Heart left ventricle (tissue), 16 donors: ENCODE results near the gene RGS6. TPM values are rescaled to one million over a fixed set of nuclear protein-coding genes. Genes with fewer than 3 reads are reported as not detected.

ENCODE experiments used
- ATAC-seq, 4 donors: fragments of 200-7000 bp; cut with Tn5 transposase; one replicate each; pipeline ENCODE4 v1.9.1; 2020 to 2022; ENCODE audit warnings: moderate library complexity in 4 of 4, mild to moderate bottlenecking in 3 of 4, moderate number of reproducible peaks in 1 of 4
- DNase-seq, 5 donors: peaks; one replicate each; pipeline ENCODE4 v3.0.0-alpha.2; 2020
- H3K27ac ChIP-seq, 12 donors: fragments of 200-600 bp; sonication (generic) in 4 of 12; one replicate each; pipeline versions ENCODE4 v1.5.0 to v1.8.0; 2016 to 2022; ENCODE audit warnings: mild to moderate bottlenecking in 2 of 12
- H3K27me3 ChIP-seq, 9 donors: fragments of 200-600 bp; sonication (generic) in 2 of 9; one replicate each; pipeline versions ENCODE4 v1.5.1 to v1.8.0; 2016 to 2022; ENCODE audit warnings: mild to moderate bottlenecking in 3 of 9
- H3K36me3 ChIP-seq, 9 donors: fragments of 200-600 bp; sonication (generic) in 2 of 9; one replicate each; pipeline versions ENCODE4 v1.5.0 to v1.8.0; 2018 to 2022; ENCODE audit warnings: mild to moderate bottlenecking in 2 of 9
- H3K4me1 ChIP-seq, 12 donors: fragments of 200-600 bp; sonication (generic) in 4 of 12; one replicate each; pipeline versions ENCODE4 v1.5.0 to v1.8.0; 2016 to 2022; ENCODE audit warnings: mild to moderate bottlenecking in 3 of 12
- H3K4me3 ChIP-seq, 12 donors: fragments of 200-600 bp; sonication (generic) in 4 of 12; one replicate each; pipeline versions ENCODE4 v1.5.0 to v1.8.0; 2017 to 2022; ENCODE audit warnings: mild to moderate bottlenecking in 9 of 12, moderate library complexity in 4 of 12
- H3K9me3 ChIP-seq, 12 donors: fragments of 200-600 bp; sonication (generic) in 4 of 12; one replicate each; pipeline versions ENCODE4 v1.5.0 to v1.8.0; 2016 to 2022; ENCODE audit warnings: mild to moderate bottlenecking in 1 of 12
- POLR2A ChIP-seq, 2 donors: fragments of 450-650 bp; IDR thresholded peaks; one replicate each; pipeline ENCODE4 v1.6.1; 2017; ENCODE audit warnings: antibody characterized with exemption in 2 of 2, mild to moderate bottlenecking in 2 of 2, moderate library complexity in 2 of 2
- WGBS, 4 donors: extraction: QIAGEN DNeasy Blood & Tissue Kit in 2 of 4; methylation state at CpG; one replicate each; pipeline versions ENCODE4 v1.1.5 to v1.1.7; 2013 to 2018; 5-methylcytosine and 5-hydroxymethylcytosine counted together
- intact Hi-C, 10 donors: fragments of 100-400 bp; cut with DNase I; formaldehyde crosslinking; loops; one replicate each; pipeline versions ENCODE4 v1.11.1 to v1.14.2; 2022
- polyA plus RNA-seq, 2 donors: library from polyadenylated mRNA; stranded (reverse); fragments of 200-250 nt; gene quantifications; one replicate each; pipeline ENCODE4 v1.2.3, GENCODE V29; 2013
- total RNA-seq, 9 donors: library from RNA; depleted of rRNA in 2 of 9; stranded (reverse); fragments of >200 nt in 2 of 9; fragmentation: NEBNext Ultra II Directional in 3 of 9; extraction: Animal tissue kit (Norgen Biotek cat#: 25700) in 3 of 9; gene quantifications; one replicate each; pipeline versions ENCODE4 v1.1.0 to v1.2.4, GENCODE V29; 2016 to 2023
- TF ChIP-seq, protein P1 (sequence below), 12 donors: fragments of 200-600 bp; sonication (generic) in 4 of 12; IDR thresholded peaks; one replicate each; pipeline versions ENCODE4 v1.5.0 to v1.8.0; 2018 to 2022; ENCODE audit warnings: antibody characterized with exemption in 12 of 12, mild to moderate bottlenecking in 5 of 12
- donor health status: ischemic (EF 13 %, LVEDD 7.1; RV severe dilation, severe dysfunction).
- donor health status: healthy with polysubstance abuse.
- donor health status: DM: no; HTN: yes; CAD: no.
- donor health status: DM: no; HTN: no; CAD: no.
- donor health status: ischemic (EF 25% LVEDD 6.9; RV normal size, moderate dysfunction).
- donor health status: ischemic (EF 25% LVEDD 5.7; RV mildly dilated, moderate dysfunction).
- donor health status: healthy.
- donor health status: DM: yes; HTN: yes; CAD: no.
- donor health status: ischemic (EF 35%, LVEDD 5.7; RV mildly dilated, moderate dysfunction).
- donor health status: nonischemic (EF 11% LVEDD 7.7; RV severe dilation, severe dysfunction).
- donor health status: DM: yes; HTN: yes; CAD: no.
- donor health status: PGD.
- donor health status: ischemic (EF 29% LVEDD 5.4; RV normal size, mild dysfunction).
- donor health status: nonischemic (EF 23%, LVEDD 6.1; RV moderate dilation, normal function).

RGS6 gene
- total and polyA plus RNA-seq, 11 donors, result 1.3 to 25.4 (median 15.1) TPM

DNA sequence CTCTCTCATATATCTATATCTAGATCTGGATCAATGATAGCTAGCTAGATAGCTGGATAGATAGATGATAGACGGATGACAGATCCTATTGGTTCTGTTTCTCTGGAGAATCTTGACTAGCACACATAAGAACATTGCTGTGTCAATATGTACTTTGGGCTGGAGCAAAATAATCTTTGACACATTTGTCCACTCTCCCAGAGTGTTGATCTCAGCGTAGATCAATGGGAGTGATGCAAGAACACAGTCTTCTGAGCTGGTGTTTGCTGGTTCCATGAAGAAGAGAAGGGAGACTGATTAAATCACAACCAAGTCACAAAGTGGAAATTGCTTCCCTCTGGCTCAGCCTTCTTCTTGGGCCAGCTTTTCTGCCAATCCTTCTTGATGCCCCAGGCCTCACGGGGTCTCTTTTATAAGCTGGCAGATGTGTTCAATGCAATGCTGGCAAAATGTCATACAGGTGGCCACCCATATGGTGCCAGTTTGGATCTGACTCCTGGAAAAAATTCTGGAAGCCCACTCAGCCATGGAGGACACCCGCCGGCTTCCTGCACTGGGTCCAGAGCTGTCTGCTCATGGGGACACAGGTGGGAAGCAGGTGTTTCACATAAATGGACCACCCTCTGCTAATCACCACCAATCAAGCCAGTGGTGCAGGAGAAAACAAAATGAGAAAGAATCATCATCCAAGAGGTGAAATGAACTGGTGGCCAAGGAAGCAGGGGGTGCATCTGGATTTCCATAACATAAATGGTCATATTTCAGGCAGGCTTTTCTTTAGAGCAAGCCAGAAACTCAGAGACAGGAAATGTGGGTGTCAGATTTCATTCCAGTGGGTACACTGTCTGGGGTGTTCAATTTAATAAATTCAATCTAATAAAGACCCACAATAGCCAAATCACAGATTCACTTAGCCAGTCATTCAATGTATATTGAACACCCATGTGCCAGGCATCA lies 651.4 kb downstream of the RGS6 start:
- H3K4me3 ChIP-seq, result no peak overlapping the region
- ATAC-seq, result no peak
- 95 to 97% (median 96%) methylated on average over 5 of the region's 5 CpGs for WGBS, 4 donors
- H3K27me3 ChIP-seq, result peaks cover 0 to 7% (median 0%) of the 10 kb centered on the region in 9 donors
- no peak for TF ChIP-seq POLR2A (IDR thresholded peaks at IDR 0.05)
- TF ChIP-seq, protein P1, sequence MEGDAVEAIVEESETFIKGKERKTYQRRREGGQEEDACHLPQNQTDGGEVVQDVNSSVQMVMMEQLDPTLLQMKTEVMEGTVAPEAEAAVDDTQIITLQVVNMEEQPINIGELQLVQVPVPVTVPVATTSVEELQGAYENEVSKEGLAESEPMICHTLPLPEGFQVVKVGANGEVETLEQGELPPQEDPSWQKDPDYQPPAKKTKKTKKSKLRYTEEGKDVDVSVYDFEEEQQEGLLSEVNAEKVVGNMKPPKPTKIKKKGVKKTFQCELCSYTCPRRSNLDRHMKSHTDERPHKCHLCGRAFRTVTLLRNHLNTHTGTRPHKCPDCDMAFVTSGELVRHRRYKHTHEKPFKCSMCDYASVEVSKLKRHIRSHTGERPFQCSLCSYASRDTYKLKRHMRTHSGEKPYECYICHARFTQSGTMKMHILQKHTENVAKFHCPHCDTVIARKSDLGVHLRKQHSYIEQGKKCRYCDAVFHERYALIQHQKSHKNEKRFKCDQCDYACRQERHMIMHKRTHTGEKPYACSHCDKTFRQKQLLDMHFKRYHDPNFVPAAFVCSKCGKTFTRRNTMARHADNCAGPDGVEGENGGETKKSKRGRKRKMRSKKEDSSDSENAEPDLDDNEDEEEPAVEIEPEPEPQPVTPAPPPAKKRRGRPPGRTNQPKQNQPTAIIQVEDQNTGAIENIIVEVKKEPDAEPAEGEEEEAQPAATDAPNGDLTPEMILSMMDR (IDR thresholded peaks at IDR 0.05), result no peak
- H3K36me3 ChIP-seq, result no peaks in the 10 kb centered on the region
- H3K27ac ChIP-seq, result no peak overlapping the region
- no peaks in the 10 kb centered on the region for H3K4me1 ChIP-seq
- intact Hi-C loops, result no loop called here
- H3K9me3 ChIP-seq, result no peaks in the 10 kb centered on the region
- DNase-seq, result no peak

DNA sequence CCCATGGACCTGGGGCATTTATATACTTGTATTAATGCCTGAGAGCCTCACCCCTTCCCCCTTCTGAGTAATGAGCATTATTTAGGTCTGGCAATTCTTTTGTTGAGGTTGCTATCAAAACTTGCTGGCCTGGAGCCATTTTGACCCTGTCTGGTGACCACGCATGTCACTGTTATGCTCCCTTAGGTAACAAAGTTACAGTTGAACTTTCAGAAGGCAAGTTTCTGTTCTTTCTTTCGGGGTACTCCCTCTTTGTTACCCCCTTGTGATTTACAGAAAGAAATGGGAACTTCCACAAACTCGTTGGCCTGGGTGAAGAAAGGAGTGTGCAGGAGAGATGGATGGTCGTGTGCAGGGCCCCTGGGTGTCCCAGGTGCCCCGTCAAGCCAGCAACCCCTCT lies 656.3 kb downstream of the RGS6 start:
- Histone ChIP-seq H3K4me1 (peaks cover 0 to under 1% (median 0%) of the 10 kb centered on the region in 12 donors), H3K36me3 (no peaks in the 10 kb centered on the region), H3K27ac (no peak overlapping the region), H3K4me3 (no peak overlapping the region), H3K9me3 (no peaks in the 10 kb centered on the region), H3K27me3 (peaks cover 0 to 5% (median 0%) of the 10 kb centered on the region in 9 donors)
- WGBS, 4 donors, result 86 to 90% (median 88%) methylated on average over 5 of the region's 5 CpGs
- intact Hi-C loops, result no loop called here
- DNase-seq (no peak), ATAC-seq (no peak)
- TF ChIP-seq POLR2A (IDR thresholded peaks at IDR 0.05), result no peak
- TF ChIP-seq, protein P1 (IDR thresholded peaks at IDR 0.05), result no peak

DNA sequence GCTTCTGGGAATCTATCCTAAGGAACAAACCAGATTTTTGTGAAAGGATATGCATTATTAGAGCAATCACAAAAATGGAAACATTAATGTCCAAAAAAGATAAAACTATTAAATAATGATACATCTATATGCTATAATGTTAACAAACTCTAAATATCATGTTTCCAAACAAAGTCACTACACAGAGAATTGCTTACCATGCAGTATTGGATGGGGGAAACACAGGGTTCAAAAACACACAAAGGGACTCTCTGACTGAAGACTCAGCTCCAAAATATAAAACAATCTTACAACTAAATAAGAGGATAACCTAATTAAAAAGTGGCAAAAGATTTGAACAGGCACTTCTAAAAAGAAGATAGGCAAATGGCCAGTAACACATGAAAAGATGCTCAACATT lies 657.4 kb downstream of the RGS6 start:
- ATAC-seq (no peak), DNase-seq (no peak)
- Histone ChIP-seq H3K9me3 (no peaks in the 10 kb centered on the region), H3K4me1 (peaks cover 0 to 3% (median 0%) of the 10 kb centered on the region in 12 donors), H3K36me3 (no peaks in the 10 kb centered on the region), H3K27me3 (peaks cover 0 to 5% (median 0%) of the 10 kb centered on the region in 9 donors), H3K4me3 (no peak overlapping the region), H3K27ac (no peak overlapping the region)
- TF ChIP-seq, protein P1 (IDR thresholded peaks at IDR 0.05), result no peak
- no peak for TF ChIP-seq POLR2A (IDR thresholded peaks at IDR 0.05)
- intact Hi-C loops, result no loop called here

DNA sequence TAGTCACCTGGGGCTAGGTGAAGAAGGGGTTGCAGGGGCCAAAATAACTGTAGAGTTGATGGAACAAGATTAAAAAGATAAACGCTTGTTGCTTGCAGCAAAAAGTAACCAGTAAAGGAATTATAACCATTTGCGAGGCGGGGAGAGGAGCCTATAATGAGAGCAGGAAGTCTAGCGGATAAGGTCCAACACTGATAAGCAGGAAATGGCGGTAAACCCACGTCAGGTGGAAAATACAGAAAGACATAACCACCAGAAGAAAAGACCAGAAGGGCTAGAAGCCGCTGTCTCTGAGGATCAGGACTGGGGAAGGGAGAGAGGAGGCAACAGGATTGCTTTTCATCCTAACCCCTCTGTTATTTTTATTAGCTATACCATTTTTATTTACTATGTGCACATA lies 658.3 kb downstream of the RGS6 start:
- Histone ChIP-seq H3K27ac (no peak overlapping the region), H3K36me3 (no peaks in the 10 kb centered on the region), H3K9me3 (no peaks in the 10 kb centered on the region), H3K27me3 (peaks cover 0 to 5% (median 0%) of the 10 kb centered on the region in 9 donors), H3K4me1 (peaks cover 0 to 3% (median 0%) of the 10 kb centered on the region in 12 donors), H3K4me3 (no peak overlapping the region)
- DNase-seq (no peak), ATAC-seq (no peak)
- TF ChIP-seq POLR2A (IDR thresholded peaks at IDR 0.05), result no peak
- TF ChIP-seq, protein P1 (IDR thresholded peaks at IDR 0.05), result no peak
- 46 to 58% (median 55%) methylated on average over 7 of the region's 7 CpGs for WGBS, 4 donors
- intact Hi-C loops, result no loop called here
